Epithelial cell of esophagus (primary cell): ENCODE measurements around the gene RRP12.

Experiments used
- DNase-seq: peaks from one replicate; pipeline ENCODE4 v3.0.0; 2010; ENCODE audit warnings: low read depth
- H3K4me3 ChIP-seq: 2 replicates; pipeline ENCODE4 v1.5.1; 2011; ENCODE audit warnings: mild to moderate bottlenecking, low read length, control low read depth
- TF ChIP-seq, protein P1 (sequence below): IDR thresholded peaks from 2 replicates; pipeline ENCODE4 v1.5.1; 2011; ENCODE audit warnings: low read depth, mild to moderate bottlenecking, low read length, control low read depth, inconsistent platforms; ENCODE audit not compliant: insufficient read depth; ENCODE audit errors: missing control alignments

Gene RRP12

DNA sequence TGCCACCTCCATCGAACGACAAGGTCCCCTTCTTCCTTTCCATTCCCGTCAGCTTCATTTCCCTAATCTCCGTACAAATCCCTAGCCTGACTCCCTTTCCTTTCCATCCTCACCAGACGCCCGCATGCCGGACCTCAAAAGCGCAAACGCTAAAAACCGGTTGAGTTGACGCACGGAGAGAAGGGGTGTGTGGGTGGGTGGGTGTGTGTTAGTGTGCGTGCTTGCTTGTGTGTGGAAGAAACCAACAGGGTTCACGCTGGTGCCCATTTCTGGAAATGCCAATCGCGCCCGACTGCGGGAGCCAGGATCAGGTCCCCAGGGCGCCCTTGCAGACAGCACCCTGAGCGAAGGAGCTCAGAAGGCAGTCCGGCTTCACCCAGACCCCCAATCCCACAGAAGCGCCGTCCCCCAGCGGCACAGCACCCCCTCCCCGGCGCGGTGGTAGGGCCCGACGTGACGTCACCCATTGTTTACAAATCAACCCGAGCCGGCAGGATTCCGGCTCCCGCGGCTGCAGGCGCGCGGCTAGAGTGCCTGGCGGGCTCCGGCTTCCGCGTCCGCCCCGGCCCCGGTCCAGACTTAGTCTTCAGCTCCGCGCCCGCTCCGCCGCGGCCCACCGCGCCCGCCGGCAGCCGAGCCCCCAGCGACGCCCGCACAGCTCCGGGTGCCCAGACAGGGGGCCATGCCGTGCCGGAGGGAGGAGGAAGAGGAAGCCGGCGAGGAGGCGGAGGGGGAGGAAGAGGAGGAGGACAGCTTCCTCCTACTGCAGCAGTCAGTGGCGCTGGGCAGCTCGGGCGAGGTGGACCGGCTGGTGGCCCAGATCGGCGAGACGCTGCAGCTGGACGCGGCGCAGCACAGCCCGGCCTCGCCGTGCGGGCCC is 82.1 kb downstream of the RRP12 start, which contains the start of gene FRAT1:
Gene FRAT1, plus strand, starts transcription at position 500 of the 880 bp plus-strand sequence. Its CDS starts 183 bp downstream, at position 683.
- DNase-seq: peak; percentile 92
- TF ChIP-seq, protein P1, sequence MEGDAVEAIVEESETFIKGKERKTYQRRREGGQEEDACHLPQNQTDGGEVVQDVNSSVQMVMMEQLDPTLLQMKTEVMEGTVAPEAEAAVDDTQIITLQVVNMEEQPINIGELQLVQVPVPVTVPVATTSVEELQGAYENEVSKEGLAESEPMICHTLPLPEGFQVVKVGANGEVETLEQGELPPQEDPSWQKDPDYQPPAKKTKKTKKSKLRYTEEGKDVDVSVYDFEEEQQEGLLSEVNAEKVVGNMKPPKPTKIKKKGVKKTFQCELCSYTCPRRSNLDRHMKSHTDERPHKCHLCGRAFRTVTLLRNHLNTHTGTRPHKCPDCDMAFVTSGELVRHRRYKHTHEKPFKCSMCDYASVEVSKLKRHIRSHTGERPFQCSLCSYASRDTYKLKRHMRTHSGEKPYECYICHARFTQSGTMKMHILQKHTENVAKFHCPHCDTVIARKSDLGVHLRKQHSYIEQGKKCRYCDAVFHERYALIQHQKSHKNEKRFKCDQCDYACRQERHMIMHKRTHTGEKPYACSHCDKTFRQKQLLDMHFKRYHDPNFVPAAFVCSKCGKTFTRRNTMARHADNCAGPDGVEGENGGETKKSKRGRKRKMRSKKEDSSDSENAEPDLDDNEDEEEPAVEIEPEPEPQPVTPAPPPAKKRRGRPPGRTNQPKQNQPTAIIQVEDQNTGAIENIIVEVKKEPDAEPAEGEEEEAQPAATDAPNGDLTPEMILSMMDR: no peak
- peak within 1 kb of the TSS; percentile 69 for H3K4me3 ChIP-seq

DNA sequence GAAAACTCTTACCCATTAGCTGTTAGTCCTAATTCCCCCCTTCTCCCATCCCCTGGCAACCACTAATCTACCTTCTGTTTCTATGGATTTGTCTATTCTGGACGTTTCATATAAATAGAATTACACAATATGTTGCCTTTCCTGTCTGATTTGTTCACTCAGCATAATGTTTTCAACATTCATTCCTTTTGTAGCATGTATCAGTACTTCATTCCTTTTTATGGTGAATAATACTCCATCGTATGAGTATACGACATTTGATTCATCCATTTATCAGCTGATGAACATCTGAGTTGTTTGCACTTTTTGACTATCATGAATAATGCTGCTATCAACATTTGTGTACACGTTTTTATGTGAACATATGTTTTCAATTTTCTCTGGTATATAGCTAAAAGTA is 86.5 kb downstream of the RRP12 start:
- H3K4me3 ChIP-seq: no peak overlapping the region
- TF ChIP-seq, protein P1: no peak
- peak; percentile 66 for DNase-seq

- H3K4me3 ChIP-seq: no peak overlapping the region
- TF ChIP-seq, protein P1: no peak
Observed at GRCh38 chr10:97312897-97313296, 88.2 kb downstream of the RRP12 start.

DNA sequence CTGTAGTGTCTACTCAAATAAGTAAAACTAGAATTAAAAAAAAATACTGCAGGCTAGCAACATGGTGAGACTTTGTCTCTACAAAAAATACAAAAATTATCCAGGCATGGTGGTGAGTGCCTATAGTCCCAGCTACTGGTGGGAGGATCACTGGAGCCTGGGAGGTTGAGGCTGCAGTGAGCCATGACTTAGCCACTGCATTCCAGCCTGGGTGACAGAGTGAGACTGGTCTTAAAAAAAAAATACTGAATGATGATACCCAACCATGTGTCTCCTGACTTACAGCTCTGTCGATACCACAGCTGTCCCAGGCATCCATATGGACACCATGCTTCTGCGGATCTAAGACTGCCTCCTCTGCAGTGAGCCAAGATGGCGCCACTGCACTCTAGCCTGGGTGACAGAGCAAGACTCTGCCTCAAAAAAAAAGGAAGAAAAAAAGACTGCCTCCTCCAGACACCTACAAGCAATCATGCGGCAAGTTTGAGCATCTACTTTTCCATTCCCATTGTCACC is 90.0 kb downstream of the RRP12 start:
- no peak overlapping the region for H3K4me3 ChIP-seq
- DNase-seq: no peak
- TF ChIP-seq, protein P1: no peak

More at GRCh38 chr10:97312897-97313296, 88.2 kb downstream of the RRP12 start:
- no peak for DNase-seq

DNA sequence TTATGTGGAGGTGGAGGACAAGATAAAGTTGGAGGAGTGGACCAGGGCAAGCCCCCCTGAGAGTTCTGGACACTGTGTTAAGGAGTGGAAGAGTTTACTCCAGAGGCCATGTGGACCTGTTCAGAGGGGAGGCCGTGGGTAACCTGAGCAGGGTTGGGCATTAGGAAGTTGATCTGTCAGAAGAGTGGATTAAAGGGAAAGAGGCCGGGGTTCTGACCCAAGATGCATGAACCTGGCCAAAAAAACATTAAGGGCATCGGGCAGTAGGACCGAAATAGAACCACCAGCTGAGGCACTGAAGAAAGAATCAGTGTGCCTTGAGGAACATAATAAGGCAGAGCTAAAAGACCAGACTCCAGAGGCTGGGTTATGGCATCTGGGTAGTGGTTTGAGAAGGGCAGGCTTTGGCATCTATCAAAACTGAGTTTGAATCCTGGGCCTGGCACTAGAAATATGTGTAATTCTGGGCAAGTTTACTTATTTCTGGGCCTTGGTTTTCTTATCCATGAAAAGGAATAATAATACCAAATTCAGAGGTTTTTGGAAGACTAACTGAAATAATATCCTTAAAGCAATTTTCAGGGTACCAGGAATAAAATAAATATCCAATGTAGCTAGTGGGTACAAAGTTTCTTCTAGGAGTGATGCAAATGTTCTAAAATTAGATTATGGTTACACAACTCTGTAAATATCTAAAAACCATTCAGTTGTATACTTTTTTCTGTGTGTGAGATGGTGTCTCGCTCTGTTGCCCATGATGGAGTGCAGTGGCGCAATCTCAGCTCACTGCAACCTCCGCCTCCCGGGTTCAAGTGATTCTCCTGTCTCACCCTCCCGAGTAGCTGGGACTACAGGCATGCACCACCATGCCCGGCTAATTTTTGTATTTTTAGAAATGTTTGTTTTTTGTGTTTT is 93.0 kb downstream of the RRP12 start:
- TF ChIP-seq, protein P1: no peak

GRCh38 chr10:97307441-97307840 is 93.7 kb downstream of the RRP12 start:
- TF ChIP-seq, protein P1: no peak
- DNase-seq: no peak
- no peak overlapping the region for H3K4me3 ChIP-seq

More for the DNA sequence above, 93.0 kb downstream of the RRP12 start:
- H3K4me3 ChIP-seq: no peak overlapping the region
- DNase-seq: no peak
